Gastrocnemius medialis (tissue), 4 donors: ENCODE data around the gene TNFRSF13B.
"Not testable (repeated sequence)": the region's sequence is repeated elsewhere in the genome, so short reads cannot be mapped to it uniquely, and the experiment has no call there.

Experiments
- CTCF ChIP-seq, 5 experiments: fragments of 450-650 bp in 3 of 5; fragments of 200-600 bp in 2 of 5; sonication (generic) in 2 of 5; IDR thresholded peaks in 4 of 5; conservative IDR thresholded peaks in 1 of 5; 1 replicate in 4 of 5; 2 replicates in 1 of 5; pipeline ENCODE4 v1.5.1; 2016 to 2019; ENCODE audit warnings: antibody characterized with exemption in 5 of 5, mild to moderate bottlenecking in 3 of 5, moderate library complexity in 3 of 5
- POLR2A ChIP-seq, 2 donors: fragments of 450-650 bp; IDR thresholded peaks; one replicate each; pipeline ENCODE4 v1.6.1; 2017; ENCODE audit warnings: antibody characterized with exemption in 2 of 2, mild to moderate bottlenecking in 2 of 2, moderate library complexity in 2 of 2

GRCh38 chr17:16979237-16979823, 7.4 kb upstream of the TNFRSF13B start:
- TF ChIP-seq CTCF (IDR thresholded peaks at IDR 0.05 in 4 of 5, conservative IDR thresholded peaks at IDR 0.05 in 1 of 5); POLR2A (IDR thresholded peaks at IDR 0.05): not testable (repeated sequence)
